HG03342 (cell line): ENCODE results near the gene ABHD15.
A peak's percentile ranks its signal among the peaks of the same experiment; 100 is the strongest.

Experiments used
- ATAC-seq: cut with Tn5 transposase; IDR thresholded peaks from one replicate; pipeline ENCODE4 v1.9.1; 2021; ENCODE audit warnings: mild to moderate bottlenecking, moderate library complexity; ENCODE audit not compliant: unreplicated experiment

The ABHD15 gene

GRCh38 chr17:29583324-29584248, 16.7 kb upstream of the ABHD15 start:
- ATAC-seq: no peak

GRCh38 chr17:29582772-29583171, 15.9 kb upstream of the ABHD15 start:
- no peak for ATAC-seq

GRCh38 chr17:29582254-29582765, 15.5 kb upstream of the ABHD15 start:
- no peak for ATAC-seq

GRCh38 chr17:29581583-29582253, 14.9 kb upstream of the ABHD15 start:
- ATAC-seq: no peak

GRCh38 chr17:29579866-29580771, 13.3 kb upstream of the ABHD15 start:
- peak; percentile 67 for ATAC-seq

GRCh38 chr17:29578626-29579485, 12.0 kb upstream of the ABHD15 start:
- ATAC-seq: no peak

- ATAC-seq: no peak
Measured at GRCh38 chr17:29577385-29578211, 10.8 kb upstream of the ABHD15 start.

GRCh38 chr17:29577001-29577370, 10.1 kb upstream of the ABHD15 start:
- no peak for ATAC-seq

GRCh38 chr17:29576214-29577000, 9.6 kb upstream of the ABHD15 start:
- no peak for ATAC-seq

GRCh38 chr17:29575511-29576213, 8.8 kb upstream of the ABHD15 start:
- no peak for ATAC-seq

- ATAC-seq: no peak
Measured at GRCh38 chr17:29574732-29575510, 8.1 kb upstream of the ABHD15 start.

GRCh38 chr17:29573871-29574731, 7.3 kb upstream of the ABHD15 start:
- no peak for ATAC-seq

- no peak for ATAC-seq
Measured at GRCh38 chr17:29573558-29573869, 6.7 kb upstream of the ABHD15 start.

- ATAC-seq: no peak
Measured at GRCh38 chr17:29572691-29573557, 6.1 kb upstream of the ABHD15 start.
